Stimulated activated CD4-positive, alpha-beta T cell treated with anti-CD3 and anti-CD28 coated beads, Interleukin-1b, Interleukin-23, amount 100 ng/mL, for 24 hours (primary cell): ENCODE results near the gene SEPTIN10.
A peak's percentile ranks its signal among the peaks of the same experiment; 100 is the strongest.
"Not testable (repeated sequence)": the region's sequence is repeated elsewhere in the genome, so short reads cannot be mapped to it uniquely, and the experiment has no call there.

ENCODE experiments used
- DNase-seq, 4 experiments: peaks; one replicate each; pipeline ENCODE4 v3.0.0-alpha.2; 2020; ENCODE audit warnings: low read depth in 4 of 4, low spot score in 1 of 4

SEPTIN10 gene

DNA sequence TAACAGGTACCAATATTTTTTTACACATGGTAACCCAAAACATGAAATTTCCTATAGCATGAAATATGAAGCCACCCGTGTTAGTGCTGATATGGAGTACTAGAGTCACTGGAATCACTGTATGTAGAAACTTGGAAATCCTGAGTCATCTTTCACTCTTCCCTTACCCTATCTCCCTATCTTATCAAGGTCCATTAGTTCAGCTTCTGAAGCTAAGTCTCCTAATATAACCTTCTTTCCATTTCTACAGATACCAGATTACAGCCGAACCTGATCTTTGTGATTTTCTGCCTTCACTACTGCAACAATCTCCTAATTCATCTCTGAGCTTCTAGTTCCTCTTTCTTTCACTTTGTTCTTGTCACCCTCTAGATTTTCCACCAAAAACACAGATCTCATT, 59.0 kb downstream of the SEPTIN10 start:
- no peak for DNase-seq

DNA sequence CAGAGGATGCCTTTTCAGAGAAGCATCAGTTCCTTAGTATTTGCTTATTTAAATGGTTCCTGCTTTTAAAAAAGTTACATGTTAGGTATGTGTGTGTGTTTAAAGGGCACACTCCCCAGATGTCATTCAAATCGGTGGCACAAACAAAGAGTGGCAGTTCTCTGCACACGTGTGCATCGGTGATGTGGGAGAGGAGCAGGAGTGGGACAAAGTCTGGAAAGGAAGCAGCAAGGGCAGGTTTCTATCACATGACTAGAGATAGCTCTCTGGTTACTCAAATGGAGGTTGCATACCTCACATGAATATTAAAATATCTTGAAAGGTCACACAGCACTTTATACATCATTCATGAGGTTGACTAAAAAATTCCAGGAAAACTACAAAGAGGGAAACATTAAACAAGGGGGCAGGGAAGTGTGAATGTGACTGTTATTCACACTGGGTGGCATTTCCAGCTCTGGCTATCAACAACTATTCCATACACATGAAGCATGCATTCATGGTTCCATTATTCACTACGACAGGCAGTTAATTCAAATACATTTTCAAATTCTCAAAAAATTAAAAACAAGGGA, 64.7 kb downstream of the SEPTIN10 start:
- DNase-seq: no peak

DNA sequence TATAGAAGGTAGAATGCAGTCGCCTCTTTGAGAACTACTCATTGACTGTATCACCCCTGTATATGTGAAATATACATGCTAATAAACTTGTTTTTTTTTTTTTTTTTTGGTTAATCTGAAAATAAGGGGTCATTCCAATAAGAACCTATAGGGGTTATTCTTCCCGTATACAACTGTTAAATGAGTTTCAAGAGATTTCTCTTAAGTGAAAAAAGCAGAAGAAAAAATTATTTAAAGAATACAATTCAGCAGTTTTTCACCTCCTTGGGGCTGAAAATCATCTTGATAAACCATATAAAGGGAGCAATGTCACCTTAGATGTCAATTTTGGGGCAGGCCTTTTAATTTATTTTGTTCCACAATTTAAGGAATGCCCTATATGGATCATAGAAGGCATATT, 66.5 kb downstream of the SEPTIN10 start:
- DNase-seq: no peak

DNA sequence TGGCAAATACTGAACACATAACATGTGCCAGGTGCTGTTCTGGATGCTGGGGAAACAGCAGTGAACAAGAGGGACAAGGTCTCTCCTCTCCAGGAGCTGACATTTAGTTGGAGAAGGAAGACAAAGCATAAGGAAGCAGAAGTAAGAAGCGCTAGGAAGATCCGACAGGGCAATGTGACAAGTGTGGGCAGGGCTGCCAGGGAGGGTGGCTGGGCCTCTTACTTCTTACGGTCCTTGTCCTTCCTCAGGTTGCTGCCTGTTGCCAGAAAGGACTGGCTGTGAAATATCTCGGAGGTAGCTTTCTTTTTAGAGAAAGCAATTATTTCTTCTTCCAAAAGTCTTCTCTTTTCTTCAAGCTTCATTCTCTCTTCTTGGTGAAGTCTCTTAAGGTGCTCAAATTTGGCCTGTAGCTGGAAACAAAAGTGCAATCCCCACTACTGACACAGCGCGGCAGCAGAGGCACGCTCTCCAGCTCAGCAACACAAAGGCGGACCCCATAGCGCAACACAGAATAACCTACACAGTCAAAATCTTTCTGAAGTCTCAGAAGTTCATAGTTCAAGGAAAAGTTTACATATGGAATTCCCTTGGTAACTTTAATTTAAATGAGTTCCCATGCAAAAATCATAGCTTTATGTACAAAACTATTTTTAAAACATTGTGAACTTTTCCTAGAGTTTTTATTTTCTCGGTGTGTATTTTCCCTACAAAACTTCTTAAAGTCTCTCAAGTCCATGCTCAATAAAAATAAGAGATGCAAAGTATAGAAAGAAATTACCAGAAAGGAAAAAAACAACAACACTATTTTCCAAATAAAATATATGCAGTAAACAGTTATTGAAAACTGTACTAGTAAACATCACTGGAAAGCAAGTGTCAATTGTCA, 67.7 kb downstream of the SEPTIN10 start:
- peak; percentile 23 to 38 (median 32) for DNase-seq

DNA sequence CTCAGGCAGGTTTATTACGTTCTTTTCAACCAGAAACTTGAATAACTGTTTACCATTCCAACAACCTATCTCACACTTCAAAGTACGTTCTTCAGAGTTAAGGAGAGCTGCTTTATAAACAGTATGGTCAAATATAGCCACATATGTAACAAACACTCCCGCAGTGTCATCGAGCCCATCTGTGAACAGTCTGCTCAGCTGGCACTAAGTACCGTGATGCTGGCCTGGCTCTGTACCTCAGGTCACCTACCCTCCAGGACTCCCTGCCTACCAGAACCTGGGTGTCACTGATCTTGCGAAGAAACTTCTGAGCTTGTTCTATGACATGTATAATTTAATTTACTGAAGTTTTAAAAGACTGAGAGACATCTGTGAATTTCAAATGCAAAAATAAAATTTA, 71.4 kb downstream of the SEPTIN10 start:
- no peak for DNase-seq

DNA sequence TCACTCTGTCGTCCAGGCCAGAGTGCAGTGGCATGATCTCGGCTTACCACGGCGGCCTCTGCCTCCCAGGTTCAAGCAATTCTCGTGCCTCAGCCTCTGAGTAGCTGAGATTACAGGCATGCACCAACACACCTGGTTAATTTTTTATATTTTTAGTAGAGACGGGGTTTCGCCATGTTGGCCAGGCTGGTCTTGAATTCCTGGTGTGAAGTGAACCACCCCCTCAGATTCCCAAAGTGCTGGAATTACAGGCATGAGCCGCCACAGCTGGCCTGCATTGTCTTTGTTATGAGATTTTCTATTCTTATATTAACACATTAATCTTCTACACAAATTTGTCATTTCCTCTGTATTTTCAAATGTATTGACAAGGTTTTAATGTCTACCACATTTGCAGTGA, 75.2 kb downstream of the SEPTIN10 start:
- DNase-seq: no peak

DNA sequence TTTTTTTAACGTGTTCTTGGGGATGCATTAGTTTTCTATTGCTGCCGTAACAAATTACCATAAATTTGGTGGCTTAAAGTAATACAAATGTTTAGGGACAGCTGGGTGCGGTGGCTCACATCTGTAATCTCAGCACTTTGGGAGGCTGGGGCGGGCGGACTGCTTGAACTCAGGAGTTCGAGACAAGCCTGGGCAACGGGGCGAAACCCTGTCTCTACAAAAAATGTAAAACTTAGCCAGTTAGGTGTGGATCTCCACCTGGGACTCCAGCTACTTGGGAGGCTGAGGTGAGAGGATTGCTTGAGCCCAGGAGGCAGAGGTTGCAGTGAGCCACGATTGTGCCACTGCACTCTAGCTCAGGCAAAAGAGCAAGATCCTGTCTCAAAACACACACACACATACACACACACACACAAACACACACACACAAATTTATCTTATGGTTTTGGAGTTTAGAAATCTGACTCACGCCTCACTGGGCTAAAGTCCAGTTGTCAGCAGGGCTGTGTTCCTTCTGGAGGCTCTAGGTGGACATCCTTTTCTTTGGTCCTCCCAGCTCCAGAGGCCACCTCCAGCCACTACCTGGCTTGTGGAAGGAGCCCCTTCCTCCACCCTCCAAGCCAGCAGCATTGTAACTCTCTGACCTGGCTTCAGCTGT, 76.1 kb downstream of the SEPTIN10 start:
- DNase-seq: no peak

DNA sequence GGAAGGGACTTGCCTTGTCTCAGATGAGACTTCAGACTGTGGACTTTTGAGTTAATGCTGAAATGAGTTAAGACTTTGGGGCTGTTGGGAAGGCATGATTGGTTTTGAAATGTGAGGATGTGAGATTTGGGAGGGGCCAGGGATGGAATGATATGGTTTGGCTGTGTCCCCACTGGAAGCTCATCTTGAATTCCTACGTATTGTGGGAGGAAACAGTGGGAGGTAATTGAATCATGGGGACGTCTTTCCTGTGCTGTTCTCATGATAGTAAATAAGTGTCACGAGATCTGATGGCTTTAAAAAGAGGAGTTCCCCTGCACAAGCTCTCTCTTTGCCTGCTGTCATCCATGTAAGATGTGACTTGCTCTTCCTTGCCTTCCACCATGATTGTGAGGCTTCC, 77.2 kb downstream of the SEPTIN10 start:
- not testable (repeated sequence) for DNase-seq

DNA sequence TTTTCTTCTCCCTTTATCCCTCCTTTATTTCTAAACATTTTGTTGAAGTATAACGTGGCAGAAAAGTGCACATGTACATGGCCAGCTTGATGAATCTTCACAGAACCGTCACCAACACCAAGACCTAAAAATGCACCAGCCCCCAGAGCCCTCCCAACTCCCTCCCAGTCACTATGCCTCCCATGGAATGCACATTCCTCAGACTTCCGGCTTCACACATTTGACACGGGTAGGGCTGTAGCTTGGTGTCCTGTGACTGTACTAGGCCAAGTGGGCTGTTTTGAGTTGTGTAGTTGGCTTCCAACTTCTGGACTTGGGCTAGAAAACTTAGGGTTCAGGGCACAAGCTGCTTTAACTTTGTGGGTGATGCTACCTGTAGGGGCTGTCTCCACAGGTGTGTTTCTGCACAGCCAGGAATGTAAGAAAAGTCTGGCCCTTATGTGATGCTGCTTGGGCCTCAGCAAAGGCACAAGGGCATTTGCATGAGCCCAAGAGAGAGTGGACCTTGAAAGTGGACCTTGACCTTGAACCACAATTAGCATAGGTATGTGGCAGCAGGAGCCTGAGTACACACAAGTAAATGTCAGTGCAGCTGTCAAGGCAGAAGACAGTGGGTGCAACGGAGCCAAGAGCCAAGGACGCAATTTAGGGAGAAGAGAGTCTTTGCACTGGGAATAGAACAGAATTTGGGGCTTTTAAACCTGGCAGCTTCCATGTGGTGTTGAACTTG, 78.4 kb downstream of the SEPTIN10 start:
- no peak for DNase-seq

DNA sequence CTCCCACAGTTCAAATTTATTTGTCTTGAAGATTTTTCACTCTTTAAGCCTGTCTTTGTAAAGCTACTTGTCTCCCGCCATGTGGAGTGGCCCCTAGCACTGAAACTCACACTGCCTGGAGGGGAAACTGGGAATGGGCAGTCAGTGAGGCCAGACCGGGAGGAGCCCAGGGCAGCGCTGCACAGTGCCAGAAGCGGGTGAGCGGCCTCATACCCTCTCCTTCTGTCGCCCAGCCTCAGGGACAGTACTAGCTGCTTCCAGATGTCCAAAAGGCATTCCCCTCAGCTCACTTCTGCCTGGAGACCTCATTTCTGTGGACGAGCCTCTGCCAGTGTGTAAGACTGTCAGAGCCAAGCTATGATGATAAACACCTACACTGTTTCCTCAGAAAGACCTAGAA, 79.9 kb downstream of the SEPTIN10 start:
- no peak for DNase-seq

DNA sequence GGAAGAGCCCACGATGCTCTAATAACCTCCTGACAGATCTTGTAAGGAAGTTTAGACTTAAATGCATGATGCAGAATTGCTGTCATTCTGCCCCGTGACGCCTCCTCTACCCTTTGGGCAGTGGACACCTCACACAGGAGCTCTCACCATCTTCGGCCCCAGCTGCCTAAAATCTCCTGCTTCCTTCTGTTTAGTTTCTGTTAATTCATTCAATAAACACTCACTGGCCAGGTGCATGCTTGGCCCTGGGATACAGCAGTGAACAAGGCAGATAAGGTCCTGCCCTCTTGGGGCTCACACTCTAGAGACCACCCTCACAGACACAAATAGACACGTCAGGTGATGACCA, 81.1 kb downstream of the SEPTIN10 start:
- no peak for DNase-seq

DNA sequence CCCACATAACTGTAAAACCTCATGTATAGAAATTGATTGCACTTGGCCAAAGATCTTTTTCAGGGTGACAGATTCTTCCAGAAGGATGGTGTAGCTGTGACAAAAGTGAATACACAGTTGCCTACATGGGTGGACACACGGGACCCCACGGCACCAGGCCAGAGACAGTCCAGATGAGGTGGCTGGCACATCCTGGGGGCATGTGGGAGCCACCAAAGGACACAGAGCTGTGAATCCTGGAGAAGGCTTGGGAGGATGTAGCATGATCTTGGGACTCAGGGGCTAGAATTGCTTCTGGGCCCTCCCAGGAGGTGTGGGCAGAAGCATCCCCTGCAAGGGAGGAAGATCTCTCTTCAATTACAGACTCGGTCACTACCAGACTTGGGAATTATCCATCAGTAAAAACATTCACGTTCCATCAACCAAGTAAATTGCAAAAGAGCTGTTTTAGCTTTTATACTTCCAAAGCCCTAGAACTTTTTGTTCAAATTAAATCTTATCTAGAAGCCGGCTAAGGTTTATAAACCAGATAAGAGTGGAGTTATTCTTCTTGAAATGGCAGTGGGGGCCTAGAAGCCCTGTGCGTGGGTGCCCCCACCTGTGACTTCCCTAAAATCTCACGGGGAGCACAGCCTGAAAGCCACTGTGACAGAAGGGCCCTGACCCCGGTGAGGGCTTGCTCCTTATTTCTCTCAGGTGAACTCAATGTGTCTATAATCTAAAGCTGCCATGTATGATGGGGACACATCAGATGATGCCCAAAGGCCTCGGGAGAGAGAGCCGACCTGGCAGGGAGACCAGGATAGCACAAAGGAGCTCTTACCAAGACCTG, 81.7 kb downstream of the SEPTIN10 start:
- no peak for DNase-seq

DNA sequence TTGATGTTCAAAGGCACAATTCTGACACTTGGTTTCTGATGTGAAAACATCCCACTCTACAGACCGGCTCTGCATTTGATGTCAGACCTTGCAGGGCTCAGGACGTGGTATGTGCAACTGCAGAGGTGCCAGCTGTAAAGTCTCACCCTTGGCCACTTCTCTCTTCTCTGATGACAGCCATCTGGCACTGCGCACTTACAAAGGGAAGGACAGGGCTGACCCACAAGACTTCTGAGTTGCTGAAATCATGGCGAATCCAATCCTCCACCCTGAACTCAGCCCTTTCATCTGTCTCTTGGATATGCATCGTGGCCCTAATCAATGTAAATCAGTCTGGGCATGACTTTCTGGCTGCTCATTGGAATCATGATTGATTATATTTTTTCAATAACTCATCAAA, 82.5 kb downstream of the SEPTIN10 start:
- DNase-seq: no peak

DNA sequence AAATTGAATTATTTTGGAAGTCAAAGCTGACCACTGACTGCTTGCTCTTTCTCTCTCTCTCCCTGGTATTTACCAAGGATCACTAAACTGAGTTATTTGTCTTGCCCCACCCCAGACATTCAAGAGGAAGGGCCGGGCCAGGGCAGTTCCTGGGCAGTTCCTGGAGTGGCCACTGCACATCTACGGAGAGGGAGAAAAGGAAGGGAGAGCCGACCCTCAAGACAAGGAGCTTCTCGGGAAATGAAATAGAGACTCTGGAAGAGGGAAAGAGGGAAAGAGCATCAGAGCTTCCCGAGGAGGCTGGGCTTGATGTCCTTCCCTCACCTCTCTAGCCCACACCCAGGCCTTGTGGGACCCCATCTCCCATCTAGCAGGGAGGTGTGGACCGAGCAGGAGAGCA, 83.1 kb downstream of the SEPTIN10 start:
- no peak for DNase-seq

DNA sequence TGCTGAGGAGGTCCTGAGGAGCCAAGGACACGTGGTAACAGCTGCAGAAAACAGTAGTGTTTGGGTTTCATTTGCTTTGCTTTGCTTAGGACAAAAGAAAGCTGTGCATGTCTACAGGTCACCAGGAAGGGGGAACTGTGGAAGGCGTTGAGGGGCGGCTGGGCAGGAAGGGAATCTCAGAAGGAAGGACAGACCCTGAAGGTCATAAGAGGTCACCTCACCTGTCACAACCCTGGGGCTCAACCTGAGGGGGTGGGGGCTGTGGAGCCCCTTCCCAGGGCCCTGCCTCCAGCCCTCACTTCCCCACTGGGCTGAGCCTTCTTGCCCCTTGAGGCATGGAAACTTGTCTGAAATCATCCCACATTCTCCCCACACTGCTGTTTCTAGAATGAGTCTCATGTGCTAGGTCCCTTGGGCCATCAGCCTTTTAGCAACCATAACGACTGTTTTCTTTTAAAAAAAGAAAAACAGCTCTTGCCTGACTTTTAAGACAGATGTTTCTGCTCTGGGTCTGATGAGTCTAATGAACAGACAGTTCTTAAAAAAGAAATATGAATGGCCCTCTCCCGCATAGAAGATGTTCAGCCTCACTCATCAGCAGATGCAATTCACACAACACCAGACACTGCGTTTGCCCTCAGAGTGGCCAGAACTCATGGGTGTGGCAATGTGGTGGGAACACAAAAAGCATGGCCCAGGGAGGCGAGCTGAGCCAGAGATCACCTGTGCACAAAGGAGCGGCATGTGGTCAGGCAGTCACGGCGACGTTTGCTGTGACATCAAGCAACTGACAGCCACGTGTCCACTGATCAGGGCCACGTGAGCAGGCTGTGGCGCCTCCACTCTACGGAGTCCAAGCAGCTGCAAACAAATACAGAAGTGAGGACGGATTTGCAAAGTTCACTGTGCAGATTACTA, 84.0 kb downstream of the SEPTIN10 start:
- no peak for DNase-seq

DNA sequence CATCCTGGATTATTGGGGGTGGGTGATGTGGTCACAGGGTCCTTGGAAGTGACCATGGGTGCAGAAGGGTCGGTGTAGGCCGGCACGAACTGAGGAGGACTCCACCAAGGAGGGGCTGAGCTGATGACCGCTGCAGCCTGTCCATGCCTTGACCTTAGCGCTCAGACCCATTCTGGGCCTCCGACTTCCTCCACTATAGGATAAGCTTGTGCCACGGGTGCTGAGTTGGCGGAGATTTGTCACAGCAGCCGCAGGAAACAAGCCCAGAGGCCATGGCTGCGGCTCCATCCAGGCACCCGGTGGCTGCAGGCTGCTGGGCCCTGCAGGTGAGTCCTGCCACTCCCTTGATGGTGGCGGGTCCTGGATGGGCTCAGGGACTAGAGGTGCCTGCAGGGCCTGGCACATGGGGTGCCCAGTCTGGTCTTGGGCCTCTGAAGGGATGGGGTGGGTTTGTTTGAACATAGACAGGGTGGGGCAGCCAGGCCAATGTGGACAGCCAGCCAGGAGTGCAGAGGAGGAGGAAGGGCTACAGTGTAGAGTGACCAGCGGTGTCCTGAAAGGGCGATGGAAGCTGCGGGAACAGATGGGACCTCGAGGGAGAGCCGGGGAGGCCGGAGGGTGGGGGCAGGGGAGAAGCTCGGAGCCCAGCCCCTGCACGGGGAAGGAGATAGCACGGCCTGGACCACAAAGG, 84.8 kb downstream of the SEPTIN10 start:
- no peak for DNase-seq

DNA sequence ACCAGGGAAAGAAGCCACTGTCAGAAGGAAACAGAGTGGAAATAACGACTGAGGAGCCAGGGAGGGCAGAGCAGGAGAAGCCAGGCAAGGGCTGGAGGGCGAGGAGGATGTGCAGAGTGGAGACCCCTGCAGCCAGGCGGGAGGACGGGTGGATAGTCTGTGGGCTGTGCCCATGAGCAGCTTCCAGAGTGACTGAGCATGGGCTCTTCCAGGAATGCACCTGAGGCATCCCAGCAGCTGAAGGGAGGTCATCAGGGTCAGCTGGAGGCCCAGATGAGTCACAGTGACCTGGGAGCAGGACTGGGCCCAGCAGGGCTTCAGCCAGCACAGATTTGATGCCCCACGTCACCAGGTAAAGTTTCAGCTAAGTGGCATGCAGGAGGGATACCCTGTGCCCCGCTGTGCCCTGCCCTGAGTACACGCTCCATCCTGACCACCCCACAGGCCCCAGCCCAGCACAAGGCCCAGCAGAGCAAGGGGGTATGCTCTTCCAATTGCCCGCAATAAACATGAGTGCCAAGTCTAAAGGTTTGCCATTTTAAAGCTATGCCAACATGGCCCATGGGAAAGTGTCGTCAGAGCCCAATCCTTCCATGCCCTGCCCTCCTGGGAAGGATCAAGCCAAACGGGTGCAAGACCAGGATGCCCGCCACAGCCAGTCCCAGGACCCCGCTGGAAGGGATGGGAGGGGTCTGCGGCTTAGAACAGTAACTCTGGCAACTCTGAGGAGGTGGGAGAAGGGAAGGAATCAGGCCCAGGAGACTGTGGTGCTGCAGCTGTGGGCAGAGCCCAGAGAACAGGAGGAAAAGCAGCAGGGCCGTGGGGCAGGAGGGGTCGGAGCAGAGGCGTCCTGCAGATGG, 85.7 kb downstream of the SEPTIN10 start:
- no peak for DNase-seq

DNA sequence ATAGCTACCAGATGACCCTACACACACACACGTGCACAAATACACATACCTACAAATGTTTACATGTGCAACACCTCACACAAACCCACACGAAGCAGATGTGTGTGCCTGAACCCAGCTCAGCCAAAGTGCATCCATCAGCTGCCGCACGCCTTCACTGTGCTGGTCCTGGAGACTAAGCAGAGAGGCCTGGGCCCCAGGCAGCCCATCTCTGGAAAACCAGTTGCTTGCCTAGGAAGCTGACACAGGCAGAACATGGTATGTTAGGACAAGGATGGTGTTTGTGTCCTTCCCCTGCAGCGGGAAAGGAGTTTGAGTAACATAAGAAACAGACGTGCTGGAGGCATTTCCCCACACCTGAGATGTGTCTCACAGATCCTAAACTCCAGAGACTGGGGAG, 86.7 kb downstream of the SEPTIN10 start:
- no peak for DNase-seq
